ENCODE results near the gene ARTN. TPM values are rescaled to one million over a fixed set of nuclear protein-coding genes. Genes with fewer than 3 reads are reported as not detected.

ARTN gene
- polyA plus RNA-seq, 3 donors: 0.15 TPM; not detected in 2

DNA sequence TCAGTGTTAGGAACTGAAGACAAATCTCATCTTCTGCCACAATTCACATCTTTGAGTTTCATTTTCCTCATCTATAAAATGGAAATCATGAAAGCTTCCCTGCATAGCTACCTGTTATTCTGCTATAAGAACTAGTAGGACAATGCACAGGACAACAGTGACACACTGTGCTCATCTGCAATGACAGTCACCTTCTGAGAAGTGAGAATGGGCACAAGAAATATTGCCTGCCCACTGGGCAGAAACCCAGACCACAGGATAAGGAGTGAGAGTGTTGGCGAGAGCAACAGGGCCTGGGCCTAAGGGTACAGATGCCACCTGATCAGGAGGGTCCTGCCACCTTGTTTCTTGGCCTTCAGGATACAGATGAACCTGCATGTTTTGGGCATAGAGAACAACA is 23.3 kb upstream of the ARTN start:
- Histone ChIP-seq H2AFZ (ENCODE audit: insufficient read depth, low read depth, low read length, poor library complexity, severe bottlenecking) (no peak overlapping the region), H4K20me1 (ENCODE audit: insufficient read depth, low read length) (no peaks in the 10 kb centered on the region), H3K27me3 (ENCODE audit: control insufficient read depth in 2 of 2, insufficient read depth in 2 of 2, low read length in 2 of 2) (no peaks in the 10 kb centered on the region), H3K4me3 (replicated peaks in 1 of 3; ENCODE audit: low read depth in 2 of 3, low read length in 3 of 3) (no peak overlapping the region), H3K9ac (ENCODE audit: insufficient read depth, low read length, poor library complexity, severe bottlenecking) (no peak overlapping the region), H3K4me2 (replicated peaks; ENCODE audit: extremely low read depth, low read length, poor library complexity, severe bottlenecking) (no peak overlapping the region), H3K27ac (ENCODE audit: low read depth in 1 of 2, low read length in 2 of 2) (no peak overlapping the region), H3K4me1 (ENCODE audit: control insufficient read depth in 1 of 2, insufficient read depth in 2 of 2, low read length in 2 of 2) (no peaks in the 10 kb centered on the region), H3K79me2 (ENCODE audit: insufficient read depth, low read length) (no peaks in the 10 kb centered on the region), H3K36me3 (replicated peaks in 1 of 2; ENCODE audit: control insufficient read depth in 1 of 2, insufficient read depth in 2 of 2, low read length in 2 of 2) (peaks cover 7 to 16% of the 10 kb centered on the region in 2 donors), H3K9me3 (replicated peaks in 1 of 2; ENCODE audit: control insufficient read depth in 1 of 2, insufficient read depth in 1 of 2, low read length in 2 of 2) (no peaks in the 10 kb centered on the region)
- Mint-ChIP-seq H3K4me3 (no peak overlapping the region), H3K9me3 (peaks cover 0 to 6% (median 0%) of the 10 kb centered on the region in 7 donors), H3K27ac (no peak overlapping the region), H3K27me3 (ENCODE audit: low read depth in 3 of 3) (peaks cover 0 to 3% (median 2%) of the 10 kb centered on the region in 3 donors), H3K4me1 (no peaks in the 10 kb centered on the region), H3K36me3 (peaks cover 17 to 33% of the 10 kb centered on the region in 2 donors)
- DNase-seq: no peak
- TF ChIP-seq, protein P1, sequence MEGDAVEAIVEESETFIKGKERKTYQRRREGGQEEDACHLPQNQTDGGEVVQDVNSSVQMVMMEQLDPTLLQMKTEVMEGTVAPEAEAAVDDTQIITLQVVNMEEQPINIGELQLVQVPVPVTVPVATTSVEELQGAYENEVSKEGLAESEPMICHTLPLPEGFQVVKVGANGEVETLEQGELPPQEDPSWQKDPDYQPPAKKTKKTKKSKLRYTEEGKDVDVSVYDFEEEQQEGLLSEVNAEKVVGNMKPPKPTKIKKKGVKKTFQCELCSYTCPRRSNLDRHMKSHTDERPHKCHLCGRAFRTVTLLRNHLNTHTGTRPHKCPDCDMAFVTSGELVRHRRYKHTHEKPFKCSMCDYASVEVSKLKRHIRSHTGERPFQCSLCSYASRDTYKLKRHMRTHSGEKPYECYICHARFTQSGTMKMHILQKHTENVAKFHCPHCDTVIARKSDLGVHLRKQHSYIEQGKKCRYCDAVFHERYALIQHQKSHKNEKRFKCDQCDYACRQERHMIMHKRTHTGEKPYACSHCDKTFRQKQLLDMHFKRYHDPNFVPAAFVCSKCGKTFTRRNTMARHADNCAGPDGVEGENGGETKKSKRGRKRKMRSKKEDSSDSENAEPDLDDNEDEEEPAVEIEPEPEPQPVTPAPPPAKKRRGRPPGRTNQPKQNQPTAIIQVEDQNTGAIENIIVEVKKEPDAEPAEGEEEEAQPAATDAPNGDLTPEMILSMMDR (IDR thresholded peaks at IDR 0.05): no peak
- intact Hi-C loops (cut with micrococcal nuclease): no loop called here
- WGBS (ENCODE audit: insufficient coverage): 100% methylated on average over 1 of the region's 1 CpG

DNA sequence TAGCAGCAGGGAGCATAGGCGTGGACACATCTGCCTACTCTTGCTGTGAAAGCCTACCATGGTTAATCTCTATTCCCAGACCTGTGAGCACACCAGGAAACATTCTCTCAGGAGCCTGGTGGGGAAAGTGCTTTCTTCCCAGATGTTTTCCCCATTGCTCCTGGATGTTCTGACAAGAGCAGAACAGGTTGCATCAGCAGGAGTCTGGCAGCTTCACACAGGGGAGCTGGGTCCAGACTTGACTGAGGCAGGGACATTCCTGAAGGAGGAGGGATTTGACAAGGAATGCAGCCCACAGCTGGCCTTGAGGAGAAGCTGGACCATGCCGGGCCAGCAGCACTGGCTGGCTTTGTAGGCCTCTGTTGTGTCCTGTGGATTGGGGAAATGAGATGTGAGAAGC is 21.0 kb upstream of the ARTN start:
- Mint-ChIP-seq H3K27ac (no peak overlapping the region), H3K4me1 (no peaks in the 10 kb centered on the region), H3K36me3 (peaks cover 8 to 25% of the 10 kb centered on the region in 2 donors), H3K4me3 (no peak overlapping the region), H3K9me3 (no peaks in the 10 kb centered on the region), H3K27me3 (ENCODE audit: low read depth in 3 of 3) (peaks cover 0 to 3% (median under 1%) of the 10 kb centered on the region in 3 donors)
- H3K9ac ChIP-seq (ENCODE audit: insufficient read depth, low read length, poor library complexity, severe bottlenecking): no peak overlapping the region
- intact Hi-C loops (cut with micrococcal nuclease): no loop called here
- TF ChIP-seq, protein P1 (IDR thresholded peaks at IDR 0.05): no peak
- H4K20me1 ChIP-seq (ENCODE audit: insufficient read depth, low read length): no peaks in the 10 kb centered on the region
- no peaks in the 10 kb centered on the region for H3K79me2 ChIP-seq (ENCODE audit: insufficient read depth, low read length)
- H3K36me3 ChIP-seq (replicated peaks in 1 of 2; ENCODE audit: control insufficient read depth in 1 of 2, insufficient read depth in 2 of 2, low read length in 2 of 2): peaks cover 7 to 16% of the 10 kb centered on the region in 2 donors
- no peak overlapping the region for H3K4me3 ChIP-seq (replicated peaks in 1 of 3; ENCODE audit: low read depth in 2 of 3, low read length in 3 of 3)
- no peak for DNase-seq
- 96% methylated on average over 2 of the region's 2 CpGs for WGBS (ENCODE audit: insufficient coverage)
- no peak overlapping the region for H2AFZ ChIP-seq (ENCODE audit: insufficient read depth, low read depth, low read length, poor library complexity, severe bottlenecking)
- no peaks in the 10 kb centered on the region for H3K9me3 ChIP-seq (replicated peaks in 1 of 2; ENCODE audit: control insufficient read depth in 1 of 2, insufficient read depth in 1 of 2, low read length in 2 of 2)
- no peak overlapping the region for H3K27ac ChIP-seq (ENCODE audit: low read depth in 1 of 2, low read length in 2 of 2)
- no peaks in the 10 kb centered on the region for H3K27me3 ChIP-seq (ENCODE audit: control insufficient read depth in 2 of 2, insufficient read depth in 2 of 2, low read length in 2 of 2)
- H3K4me1 ChIP-seq (ENCODE audit: control insufficient read depth in 1 of 2, insufficient read depth in 2 of 2, low read length in 2 of 2): no peaks in the 10 kb centered on the region
- H3K4me2 ChIP-seq (replicated peaks; ENCODE audit: extremely low read depth, low read length, poor library complexity, severe bottlenecking): no peak overlapping the region

Data from CD14-positive monocyte (primary cell).